PC-3 (cell line): ENCODE data around the gene KIF13A.

ENCODE experiments used
- CTCF ChIP-seq: fragments of 300-600 bp; sonication (generic); conservative IDR thresholded peaks from 2 replicates; pipeline ENCODE4 v1.5.1; 2017; ENCODE audit warnings: antibody characterized with exemption, low read depth, mild to moderate bottlenecking, low read length
- EZH2 ChIP-seq: fragments of 300-600 bp; sonication (generic); IDR thresholded peaks from one replicate; pipeline ENCODE4 v1.6.1; 2017; ENCODE audit warnings: antibody characterized with exemption, mild to moderate bottlenecking, low read length; ENCODE audit not compliant: unreplicated experiment
- EZH2phosphoT487 ChIP-seq: fragments of 300-600 bp; sonication (generic); IDR thresholded peaks from 2 replicates; pipeline ENCODE4 v1.6.1; 2018; ENCODE audit warnings: mild to moderate bottlenecking, antibody characterized with exemption, low read length, borderline replicate concordance

DNA sequence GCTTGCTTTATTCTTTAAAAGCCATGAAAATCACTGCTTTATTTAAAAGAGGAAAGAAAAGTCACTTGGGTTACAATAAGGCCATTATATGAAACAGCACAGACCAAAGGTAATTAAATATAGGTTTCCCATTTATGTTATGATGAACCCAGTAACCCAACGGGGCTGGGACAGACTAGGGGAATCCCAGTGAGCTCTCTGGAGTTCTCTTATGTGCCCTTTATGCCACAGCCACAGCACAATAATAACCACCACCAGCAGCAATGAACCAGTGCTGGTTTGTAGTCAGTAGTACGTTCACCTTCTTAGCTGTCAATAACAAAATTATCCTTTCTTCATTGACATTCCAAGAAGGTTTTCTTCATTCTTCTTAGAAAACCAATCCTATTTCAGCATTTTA lies 87.4 kb downstream of the KIF13A start:
- TF ChIP-seq CTCF (no peak), EZH2 (no peak), EZH2phosphoT487 (no peak)
